Measurements from ENCODE around the gene MCAM.
A peak's percentile ranks its signal among the peaks of the same experiment; 100 is the strongest.

Gene MCAM

DNA sequence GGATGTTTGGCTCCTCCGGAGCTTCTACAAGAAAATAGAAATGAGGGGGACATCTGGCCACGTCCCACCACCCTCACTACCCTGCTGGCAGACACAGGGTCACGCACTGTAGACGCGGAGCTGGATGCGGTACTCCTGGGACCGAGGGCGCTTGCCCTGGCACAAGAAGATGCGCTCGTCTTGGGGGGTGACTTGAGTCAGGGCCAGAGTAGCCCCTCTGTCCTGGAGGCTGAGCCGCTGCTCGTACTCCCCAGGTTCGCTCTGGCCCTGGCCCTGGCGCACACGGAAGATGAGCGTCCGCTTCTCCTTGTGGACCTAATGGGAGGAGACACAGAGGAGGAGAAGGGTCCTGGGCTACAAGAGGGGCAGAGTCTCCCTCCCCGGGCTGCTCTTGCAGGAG is 2.2 kb downstream of the MCAM start:
- no peak overlapping the region for H2BK12ac ChIP-seq (ENCODE audit: low read length)
- H4K8ac ChIP-seq (ENCODE audit: low read depth, low read length) = no peak overlapping the region
- H3K9me3 ChIP-seq (replicated peaks in 1 of 2; ENCODE audit: control insufficient read depth in 2 of 2, insufficient read depth in 1 of 2, low read depth in 1 of 2, low read length in 2 of 2) = no peaks in the 10 kb centered on the region
- H3K23ac ChIP-seq (ENCODE audit: low read depth, low read length, poor library complexity) = peak overlapping the region; percentile 11
- H4K91ac ChIP-seq (ENCODE audit: low read depth, low read length, poor library complexity) = no peak overlapping the region
- H3K36me3 ChIP-seq (replicated peaks in 1 of 2; ENCODE audit: control insufficient read depth in 2 of 2, insufficient read depth in 2 of 2, low read length in 2 of 2) = peaks cover under 1 to 24% of the 10 kb centered on the region in 2 donors
- H2BK5ac ChIP-seq (ENCODE audit: low read length) = peak overlapping the region; percentile 57
- H3K4me2 ChIP-seq (ENCODE audit: insufficient read depth, low read length, poor library complexity, severe bottlenecking) = peak overlapping the region; percentile 94
- H2AK5ac ChIP-seq (ENCODE audit: low read depth, low read length) = peak overlapping the region; percentile 82
- peaks cover 38 to 39% of the 10 kb centered on the region in 2 donors for H3K4me1 ChIP-seq (ENCODE audit: control insufficient read depth in 2 of 2, insufficient read depth in 1 of 2, low read depth in 1 of 2, low read length in 2 of 2)
- peak overlapping the region; percentile 95 for H2AFZ ChIP-seq (ENCODE audit: low read length)
- H3K14ac ChIP-seq (ENCODE audit: low read length) = peak overlapping the region; percentile 39
- no peak overlapping the region for H2BK15ac ChIP-seq (ENCODE audit: low read length)
- no peaks in the 10 kb centered on the region for H3K79me1 ChIP-seq (ENCODE audit: low read depth, low read length)
- no peak overlapping the region for H3K4ac ChIP-seq (ENCODE audit: low read length)
- whole genome bisulfite sequencing, 2 donors (ENCODE audit: extremely low coverage in 2 of 2, insufficient read length in 2 of 2, insufficient replicate concordance in 1 of 2) = no CpG with 5 or more reads among the region's 18 CpGs
- no peak overlapping the region for H3K27ac ChIP-seq (replicated peaks; ENCODE audit: low read length)
- peaks cover 6 to 37% (median 15%) of the 10 kb centered on the region in 3 experiments for H3K27me3 ChIP-seq (ENCODE audit: control insufficient read depth in 3 of 3, insufficient read depth in 3 of 3, low read depth in 1 of 3, low read length in 3 of 3)
- H3K18ac ChIP-seq (ENCODE audit: low read length) = peak overlapping the region; percentile 86
- no peak for DNase-seq (ENCODE audit: low spot score)
- no peak overlapping the region for H3K9ac ChIP-seq (ENCODE audit: low read depth, low read length, poor library complexity)
- no peak overlapping the region for H2BK120ac ChIP-seq (ENCODE audit: low read depth, low read length)
- H3K4me3 ChIP-seq (ENCODE audit: low read length in 2 of 2) = peak overlapping the region in 1 of 2 donors; percentile 23

DNA sequence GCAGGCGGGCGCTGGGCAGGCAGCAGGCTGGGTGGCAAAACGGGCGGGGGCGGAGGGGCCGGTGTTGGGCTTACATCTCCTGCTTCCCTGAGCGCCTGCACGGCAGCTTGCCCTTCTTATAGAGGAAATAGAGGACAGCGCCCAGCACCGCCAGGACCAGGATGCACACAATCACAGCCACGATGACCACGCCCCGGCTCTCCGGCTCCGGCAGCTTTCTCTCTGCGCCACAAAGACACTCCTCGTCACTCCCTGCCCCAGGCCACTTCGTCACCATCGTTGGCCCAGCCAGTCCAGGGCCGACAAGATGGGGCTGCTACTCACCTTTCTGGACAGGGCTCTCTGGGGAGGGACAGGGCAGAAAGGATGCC is 6.3 kb downstream of the MCAM start:
- Histone ChIP-seq H2BK5ac (ENCODE audit: low read length) (no peak overlapping the region), H3K14ac (ENCODE audit: low read length) (no peak overlapping the region), H3K4me3 (ENCODE audit: low read length in 2 of 2) (no peak overlapping the region), H3K4me2 (ENCODE audit: insufficient read depth, low read length, poor library complexity, severe bottlenecking) (no peak overlapping the region), H4K91ac (ENCODE audit: low read depth, low read length, poor library complexity) (no peak overlapping the region), H2AFZ (ENCODE audit: low read length) (no peak overlapping the region), H3K9me3 (replicated peaks in 1 of 2; ENCODE audit: control insufficient read depth in 2 of 2, insufficient read depth in 1 of 2, low read depth in 1 of 2, low read length in 2 of 2) (no peaks in the 10 kb centered on the region), H2BK12ac (ENCODE audit: low read length) (no peak overlapping the region), H3K36me3 (replicated peaks in 1 of 2; ENCODE audit: control insufficient read depth in 2 of 2, insufficient read depth in 2 of 2, low read length in 2 of 2) (peaks cover 37% of the 10 kb centered on the region in 2 donors), H3K18ac (ENCODE audit: low read length) (no peak overlapping the region), H2BK120ac (ENCODE audit: low read depth, low read length) (no peak overlapping the region), H2BK15ac (ENCODE audit: low read length) (no peak overlapping the region), H3K9ac (ENCODE audit: low read depth, low read length, poor library complexity) (no peak overlapping the region), H3K4me1 (ENCODE audit: control insufficient read depth in 2 of 2, insufficient read depth in 1 of 2, low read depth in 1 of 2, low read length in 2 of 2) (peaks cover 7 to 18% of the 10 kb centered on the region in 2 donors), H3K27me3 (ENCODE audit: control insufficient read depth in 3 of 3, insufficient read depth in 3 of 3, low read depth in 1 of 3, low read length in 3 of 3) (peaks cover 1 to 13% (median 5%) of the 10 kb centered on the region in 3 experiments), H3K79me1 (ENCODE audit: low read depth, low read length) (no peaks in the 10 kb centered on the region), H2AK5ac (ENCODE audit: low read depth, low read length) (no peak overlapping the region), H4K8ac (ENCODE audit: low read depth, low read length) (no peak overlapping the region), H3K23ac (ENCODE audit: low read depth, low read length, poor library complexity) (no peak overlapping the region), H3K27ac (replicated peaks; ENCODE audit: low read length) (no peak overlapping the region), H3K4ac (ENCODE audit: low read length) (no peak overlapping the region)
- DNase-seq (ENCODE audit: low spot score) = no peak
- WGBS, 2 donors (ENCODE audit: extremely low coverage in 2 of 2, insufficient read length in 2 of 2, insufficient replicate concordance in 1 of 2) = no CpG with 5 or more reads among the region's 20 CpGs

DNA sequence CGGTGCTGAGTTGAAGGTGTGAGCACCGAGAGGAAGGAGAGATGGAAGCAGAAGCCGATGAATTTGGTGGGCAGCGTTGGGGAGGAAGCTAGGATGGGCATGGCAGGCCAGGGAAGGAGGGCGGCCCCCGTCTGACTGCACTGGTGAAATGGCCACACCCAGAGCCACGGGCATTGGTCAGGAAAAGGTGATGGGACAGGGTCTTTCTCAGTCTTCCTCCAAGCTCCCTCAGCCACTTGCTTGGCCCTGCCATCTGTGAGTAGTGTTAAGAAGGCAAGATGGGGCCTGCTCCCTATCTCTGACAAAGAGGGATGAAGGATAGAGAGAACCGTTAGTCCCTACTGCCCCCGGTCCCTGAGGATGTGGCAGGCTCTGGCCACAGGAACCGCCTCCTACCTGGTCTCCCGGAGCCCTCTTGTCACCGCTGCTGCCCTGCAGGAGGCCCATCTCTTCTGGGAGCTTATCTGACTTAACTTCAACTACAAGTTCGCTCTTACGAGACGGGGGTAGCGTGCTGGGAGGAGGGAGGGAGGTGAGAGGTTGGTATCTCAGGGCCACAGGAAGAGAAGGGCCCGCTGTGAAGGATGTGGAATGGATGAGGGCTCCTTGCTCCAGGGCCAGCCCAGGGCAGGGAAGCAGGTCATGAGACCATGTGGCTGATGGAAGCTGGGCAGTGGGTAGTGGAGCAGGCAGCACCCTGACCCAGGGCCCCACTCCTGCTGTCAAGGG is 6.8 kb downstream of the MCAM start:
- Histone ChIP-seq H2BK120ac (ENCODE audit: low read depth, low read length) (no peak overlapping the region), H2BK5ac (ENCODE audit: low read length) (no peak overlapping the region), H2BK12ac (ENCODE audit: low read length) (no peak overlapping the region), H3K9ac (ENCODE audit: low read depth, low read length, poor library complexity) (no peak overlapping the region), H3K4me2 (ENCODE audit: insufficient read depth, low read length, poor library complexity, severe bottlenecking) (no peak overlapping the region), H4K91ac (ENCODE audit: low read depth, low read length, poor library complexity) (no peak overlapping the region), H3K14ac (ENCODE audit: low read length) (no peak overlapping the region), H4K8ac (ENCODE audit: low read depth, low read length) (no peak overlapping the region), H3K23ac (ENCODE audit: low read depth, low read length, poor library complexity) (no peak overlapping the region), H3K79me1 (ENCODE audit: low read depth, low read length) (no peaks in the 10 kb centered on the region), H2AFZ (ENCODE audit: low read length) (no peak overlapping the region), H3K4me3 (ENCODE audit: low read length in 2 of 2) (no peak overlapping the region), H3K27ac (replicated peaks; ENCODE audit: low read length) (no peak overlapping the region), H2AK5ac (ENCODE audit: low read depth, low read length) (no peak overlapping the region), H2BK15ac (ENCODE audit: low read length) (no peak overlapping the region), H3K36me3 (replicated peaks in 1 of 2; ENCODE audit: control insufficient read depth in 2 of 2, insufficient read depth in 2 of 2, low read length in 2 of 2) (peaks cover 37 to 41% of the 10 kb centered on the region in 2 donors), H3K27me3 (ENCODE audit: control insufficient read depth in 3 of 3, insufficient read depth in 3 of 3, low read depth in 1 of 3, low read length in 3 of 3) (peaks cover 0 to 8% (median 0%) of the 10 kb centered on the region in 3 experiments), H3K18ac (ENCODE audit: low read length) (no peak overlapping the region), H3K4me1 (ENCODE audit: control insufficient read depth in 2 of 2, insufficient read depth in 1 of 2, low read depth in 1 of 2, low read length in 2 of 2) (peaks cover 2 to 13% of the 10 kb centered on the region in 2 donors), H3K9me3 (replicated peaks in 1 of 2; ENCODE audit: control insufficient read depth in 2 of 2, insufficient read depth in 1 of 2, low read depth in 1 of 2, low read length in 2 of 2) (no peaks in the 10 kb centered on the region), H3K4ac (ENCODE audit: low read length) (no peak overlapping the region)
- no CpG with 5 or more reads among the region's 17 CpGs for WGBS, 2 donors (ENCODE audit: extremely low coverage in 2 of 2, insufficient read length in 2 of 2, insufficient replicate concordance in 1 of 2)
- DNase-seq (ENCODE audit: low spot score) = no peak

DNA sequence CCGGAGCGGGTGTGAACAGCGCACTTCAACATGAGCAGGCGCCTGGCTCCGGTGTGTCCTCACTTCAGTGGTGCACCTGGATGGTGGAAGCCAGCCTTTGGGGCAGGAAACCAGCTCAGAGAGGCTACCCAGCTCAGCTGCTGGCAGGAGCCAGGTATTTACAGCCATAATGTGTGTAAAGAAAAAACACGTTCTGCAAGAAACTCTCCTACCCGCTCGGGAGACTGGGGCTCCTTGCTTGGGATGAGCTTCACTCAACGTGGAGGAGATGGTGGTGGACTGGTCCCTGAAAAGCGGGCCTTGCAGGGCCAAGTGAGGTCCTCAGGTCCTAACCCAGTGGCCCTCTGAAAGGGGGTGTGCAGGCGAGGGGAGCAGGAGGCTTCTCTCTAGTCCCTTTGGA is 7.5 kb downstream of the MCAM start:
- H3K36me3 ChIP-seq (replicated peaks in 1 of 2; ENCODE audit: control insufficient read depth in 2 of 2, insufficient read depth in 2 of 2, low read length in 2 of 2) = peaks cover 37 to 45% of the 10 kb centered on the region in 2 donors
- peaks cover 2 to 8% of the 10 kb centered on the region in 2 donors for H3K4me1 ChIP-seq (ENCODE audit: control insufficient read depth in 2 of 2, insufficient read depth in 1 of 2, low read depth in 1 of 2, low read length in 2 of 2)
- H3K23ac ChIP-seq (ENCODE audit: low read depth, low read length, poor library complexity) = no peak overlapping the region
- no peak overlapping the region for H3K27ac ChIP-seq (replicated peaks; ENCODE audit: low read length)
- no peak overlapping the region for H2BK15ac ChIP-seq (ENCODE audit: low read length)
- H2BK12ac ChIP-seq (ENCODE audit: low read length) = no peak overlapping the region
- no peak overlapping the region for H3K9ac ChIP-seq (ENCODE audit: low read depth, low read length, poor library complexity)
- no peak for DNase-seq (ENCODE audit: low spot score)
- H3K79me1 ChIP-seq (ENCODE audit: low read depth, low read length) = no peaks in the 10 kb centered on the region
- H2BK5ac ChIP-seq (ENCODE audit: low read length) = no peak overlapping the region
- no peak overlapping the region for H3K14ac ChIP-seq (ENCODE audit: low read length)
- no peak overlapping the region for H2AFZ ChIP-seq (ENCODE audit: low read length)
- no peak overlapping the region for H3K4me2 ChIP-seq (ENCODE audit: insufficient read depth, low read length, poor library complexity, severe bottlenecking)
- H2AK5ac ChIP-seq (ENCODE audit: low read depth, low read length) = no peak overlapping the region
- no CpG with 5 or more reads among the region's 11 CpGs for WGBS, 2 donors (ENCODE audit: extremely low coverage in 2 of 2, insufficient read length in 2 of 2, insufficient replicate concordance in 1 of 2)
- peaks cover 0 to under 1% (median 0%) of the 10 kb centered on the region in 3 experiments for H3K27me3 ChIP-seq (ENCODE audit: control insufficient read depth in 3 of 3, insufficient read depth in 3 of 3, low read depth in 1 of 3, low read length in 3 of 3)
- no peak overlapping the region for H2BK120ac ChIP-seq (ENCODE audit: low read depth, low read length)
- H4K91ac ChIP-seq (ENCODE audit: low read depth, low read length, poor library complexity) = no peak overlapping the region
- H3K4ac ChIP-seq (ENCODE audit: low read length) = no peak overlapping the region
- H3K9me3 ChIP-seq (replicated peaks in 1 of 2; ENCODE audit: control insufficient read depth in 2 of 2, insufficient read depth in 1 of 2, low read depth in 1 of 2, low read length in 2 of 2) = no peaks in the 10 kb centered on the region
- no peak overlapping the region for H4K8ac ChIP-seq (ENCODE audit: low read depth, low read length)
- no peak overlapping the region for H3K4me3 ChIP-seq (ENCODE audit: low read length in 2 of 2)
- H3K18ac ChIP-seq (ENCODE audit: low read length) = no peak overlapping the region
